GM12892 (cell line): ENCODE data around the gene ZNF862.

Source experiments
- DNase-seq: peaks from one replicate; pipeline ENCODE4 v3.0.0; 2011; ENCODE audit not compliant: insufficient read length
- FAIRE-seq: peaks from 2 replicates; lab custom pipeline; 2011; peaks lifted over from hg19 to GRCh38; lab: Jason Lieb, UNC
- POLR2A ChIP-seq: IDR thresholded peaks from 2 replicates; pipeline ENCODE4 v1.6.1; 2011; ENCODE audit warnings: low read depth, low read length, control low read depth
- POLR2AphosphoS5 ChIP-seq: IDR thresholded peaks from 2 replicates; pipeline ENCODE4 v1.6.1; 2011; ENCODE audit warnings: low read depth, low read length, control low read depth
- TAF1 ChIP-seq: IDR thresholded peaks from 2 replicates; pipeline ENCODE4 v1.6.1; 2011; ENCODE audit warnings: low read depth, mild to moderate bottlenecking, control low read depth, low read length, borderline replicate concordance

The ZNF862 gene

GRCh38 chr7:149820622-149821190 lies 17.5 kb upstream of the ZNF862 start:
- FAIRE-seq (no peak), DNase-seq (no peak)
- TF ChIP-seq TAF1 (no peak), POLR2A (no peak), POLR2AphosphoS5 (no peak)

- TF ChIP-seq TAF1: no peak
- no peak for TF ChIP-seq POLR2AphosphoS5
- no peak for TF ChIP-seq POLR2A
- no peak for DNase-seq
- no peak for FAIRE-seq
These were observed 16.7 kb upstream of the ZNF862 start for GRCh38 chr7:149821191-149822148.

GRCh38 chr7:149822353-149822943 lies 15.7 kb upstream of the ZNF862 start:
- FAIRE-seq: no peak
- TF ChIP-seq POLR2AphosphoS5 (no peak), TAF1 (no peak), POLR2A (no peak)
- no peak for DNase-seq

GRCh38 chr7:149823191-149823630 lies 15.0 kb upstream of the ZNF862 start:
- peak; percentile 13 for DNase-seq
- no peak for TF ChIP-seq POLR2AphosphoS5
- TF ChIP-seq POLR2A: no peak
- no peak for TF ChIP-seq TAF1
- no peak for FAIRE-seq

GRCh38 chr7:149823631-149824199 lies 14.5 kb upstream of the ZNF862 start:
- FAIRE-seq (no peak), DNase-seq (peak; percentile 14)
- TF ChIP-seq TAF1 (no peak), POLR2AphosphoS5 (no peak), POLR2A (no peak)

- DNase-seq: no peak
- no peak for FAIRE-seq
- no peak for TF ChIP-seq TAF1
- TF ChIP-seq POLR2A: no peak
- no peak for TF ChIP-seq POLR2AphosphoS5
These were observed 13.9 kb upstream of the ZNF862 start for GRCh38 chr7:149824301-149824741.

- DNase-seq: no peak
- TF ChIP-seq POLR2AphosphoS5: no peak
- no peak for TF ChIP-seq POLR2A
- FAIRE-seq: no peak
These were observed 13.2 kb upstream of the ZNF862 start for GRCh38 chr7:149824748-149825566.

- no peak for FAIRE-seq
- DNase-seq: no peak
- no peak for TF ChIP-seq POLR2AphosphoS5
- no peak for TF ChIP-seq TAF1
- TF ChIP-seq POLR2A: no peak
These were observed 12.4 kb upstream of the ZNF862 start for GRCh38 chr7:149825567-149826343.

- no peak for TF ChIP-seq POLR2A
- FAIRE-seq (no peak), DNase-seq (peak; percentile 16)
These were observed 11.7 kb upstream of the ZNF862 start for GRCh38 chr7:149826344-149827088.
